HG03342 (cell line): ENCODE measurements around the gene C9orf50.
A peak's percentile ranks its signal among the peaks of the same experiment; 100 is the strongest.

ENCODE experiments used
- ATAC-seq: cut with Tn5 transposase; IDR thresholded peaks from one replicate; pipeline ENCODE4 v1.9.1; 2021; ENCODE audit warnings: mild to moderate bottlenecking, moderate library complexity; ENCODE audit not compliant: unreplicated experiment

Gene C9orf50

GRCh38 chr9:129633207-129633606, 12.3 kb upstream of the C9orf50 start:
- ATAC-seq: no peak

GRCh38 chr9:129632460-129632859, 11.6 kb upstream of the C9orf50 start:
- no peak for ATAC-seq

GRCh38 chr9:129631674-129632129, 10.8 kb upstream of the C9orf50 start:
- ATAC-seq: no peak

GRCh38 chr9:129630967-129631673, 10.2 kb upstream of the C9orf50 start:
- ATAC-seq: no peak

- no peak for ATAC-seq
Measured at GRCh38 chr9:129629251-129629820, 8.4 kb upstream of the C9orf50 start.

- ATAC-seq: no peak
Measured at GRCh38 chr9:129628709-129629108, 7.8 kb upstream of the C9orf50 start.

GRCh38 chr9:129627556-129628440, 6.9 kb upstream of the C9orf50 start:
- ATAC-seq: no peak

- peak; percentile 14 for ATAC-seq
Measured at GRCh38 chr9:129626625-129627284, 5.9 kb upstream of the C9orf50 start.

- peak; percentile 70 for ATAC-seq
Measured at GRCh38 chr9:129626079-129626624, 5.3 kb upstream of the C9orf50 start, which contains the start of gene NTMT1. NTMT1 (plus strand) TSS chr9:129626163; CDS start chr9:129632704, 6,541 bp downstream.

- ATAC-seq: no peak
Measured at GRCh38 chr9:129624947-129625346, 4.0 kb upstream of the C9orf50 start.

GRCh38 chr9:129624168-129624759, 3.4 kb upstream of the C9orf50 start:
- no peak for ATAC-seq

GRCh38 chr9:129623331-129623730, 2.4 kb upstream of the C9orf50 start:
- no peak for ATAC-seq

GRCh38 chr9:129619787-129620668, 873 bp downstream of the C9orf50 start:
- no peak for ATAC-seq

GRCh38 chr9:129617167-129617566, 3.7 kb downstream of the C9orf50 start:
- ATAC-seq: no peak

GRCh38 chr9:129615407-129616285, 5.3 kb downstream of the C9orf50 start:
- ATAC-seq: no peak

GRCh38 chr9:129614932-129615331, 6.0 kb downstream of the C9orf50 start:
- no peak for ATAC-seq

GRCh38 chr9:129613520-129614175, 7.3 kb downstream of the C9orf50 start:
- no peak for ATAC-seq
